NCI-H1105 treated with DMSO at 0.1 percent for 48 hours (cell line): Measurements from ENCODE around the gene KLHL7.

Experiments used
- DNase-seq: peaks from one replicate; lab custom pipeline; 2025; lab: John Stamatoyannopoulos, UW

Gene KLHL7, protein sequence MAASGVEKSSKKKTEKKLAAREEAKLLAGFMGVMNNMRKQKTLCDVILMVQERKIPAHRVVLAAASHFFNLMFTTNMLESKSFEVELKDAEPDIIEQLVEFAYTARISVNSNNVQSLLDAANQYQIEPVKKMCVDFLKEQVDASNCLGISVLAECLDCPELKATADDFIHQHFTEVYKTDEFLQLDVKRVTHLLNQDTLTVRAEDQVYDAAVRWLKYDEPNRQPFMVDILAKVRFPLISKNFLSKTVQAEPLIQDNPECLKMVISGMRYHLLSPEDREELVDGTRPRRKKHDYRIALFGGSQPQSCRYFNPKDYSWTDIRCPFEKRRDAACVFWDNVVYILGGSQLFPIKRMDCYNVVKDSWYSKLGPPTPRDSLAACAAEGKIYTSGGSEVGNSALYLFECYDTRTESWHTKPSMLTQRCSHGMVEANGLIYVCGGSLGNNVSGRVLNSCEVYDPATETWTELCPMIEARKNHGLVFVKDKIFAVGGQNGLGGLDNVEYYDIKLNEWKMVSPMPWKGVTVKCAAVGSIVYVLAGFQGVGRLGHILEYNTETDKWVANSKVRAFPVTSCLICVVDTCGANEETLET

DNA sequence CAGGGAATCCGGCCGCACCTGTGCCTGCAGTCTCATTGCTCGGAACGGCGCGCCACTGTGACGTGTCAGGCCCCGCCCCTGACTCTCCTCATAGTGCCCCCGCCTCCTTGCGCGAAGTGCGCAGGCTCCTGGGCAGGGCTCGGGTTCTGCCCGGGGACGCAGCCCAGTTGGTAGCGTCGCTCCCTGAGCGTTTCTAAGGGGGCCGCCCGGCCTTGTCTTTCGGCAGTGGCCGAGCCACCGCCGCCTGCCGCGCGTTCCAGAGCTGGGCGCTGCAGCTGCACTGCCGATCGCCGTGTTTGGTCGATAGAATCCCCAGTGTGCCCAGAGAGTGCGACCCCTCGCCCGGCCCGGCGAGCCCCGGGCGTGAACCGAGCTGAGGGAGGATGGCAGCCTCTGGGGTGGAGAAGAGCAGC is at the start of gene KLHL7:
Gene KLHL7, plus strand, starts transcription at position 142 of the 413 bp plus-strand sequence. Its CDS starts 242 bp downstream, at position 384.
- peak; percentile 93 for DNase-seq

DNA sequence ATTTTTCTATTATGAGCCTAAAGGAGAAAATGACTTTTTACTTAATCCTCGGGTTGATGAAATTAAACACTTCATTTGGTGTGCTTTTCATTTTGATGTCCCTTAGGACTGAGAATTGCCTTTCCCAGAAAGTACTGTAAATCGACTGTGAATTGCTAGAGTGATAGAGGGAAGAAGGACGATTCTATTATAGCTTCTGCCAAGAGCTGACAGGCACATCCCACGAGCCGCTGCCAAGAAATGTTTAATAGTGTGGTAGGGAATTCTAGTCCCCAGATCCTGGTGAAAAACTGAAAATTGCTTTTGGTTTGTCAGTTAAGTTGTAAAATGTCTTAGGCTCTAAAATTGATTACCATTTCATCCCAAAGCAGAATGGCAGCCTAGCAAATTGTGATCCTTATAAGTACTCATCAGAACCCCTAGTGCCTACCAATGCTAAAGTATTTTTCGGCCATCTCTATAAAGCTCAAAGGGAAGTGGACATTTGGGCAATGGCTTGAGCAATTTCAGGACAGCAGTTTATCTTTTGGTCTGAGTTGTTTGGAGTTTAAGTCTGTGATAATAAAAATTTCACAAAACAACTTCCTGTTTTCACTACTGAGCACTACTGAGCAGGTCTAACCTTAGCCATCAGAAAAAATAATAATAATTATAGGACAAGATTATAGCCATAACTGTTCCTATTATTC is 47.0 kb upstream of the KLHL7 start:
- DNase-seq: no peak

DNA sequence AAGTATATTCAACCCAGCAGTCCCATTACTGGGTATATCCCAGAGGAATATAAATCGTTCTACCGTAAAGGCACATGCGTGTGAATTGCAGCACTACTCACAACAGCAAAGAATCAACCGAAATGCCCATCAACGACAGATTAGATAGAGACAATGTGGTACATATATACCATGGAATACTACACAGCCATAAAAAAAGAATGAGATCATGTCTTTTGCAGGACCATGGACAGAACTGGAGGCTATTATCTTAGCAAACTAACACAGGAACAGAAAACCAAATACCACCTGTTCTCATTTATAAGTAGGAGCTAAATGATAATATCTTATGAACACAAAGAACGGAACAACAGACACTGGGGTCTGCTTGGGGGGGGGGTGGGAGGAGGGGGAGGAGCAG is 44.3 kb upstream of the KLHL7 start:
- DNase-seq: no peak

DNA sequence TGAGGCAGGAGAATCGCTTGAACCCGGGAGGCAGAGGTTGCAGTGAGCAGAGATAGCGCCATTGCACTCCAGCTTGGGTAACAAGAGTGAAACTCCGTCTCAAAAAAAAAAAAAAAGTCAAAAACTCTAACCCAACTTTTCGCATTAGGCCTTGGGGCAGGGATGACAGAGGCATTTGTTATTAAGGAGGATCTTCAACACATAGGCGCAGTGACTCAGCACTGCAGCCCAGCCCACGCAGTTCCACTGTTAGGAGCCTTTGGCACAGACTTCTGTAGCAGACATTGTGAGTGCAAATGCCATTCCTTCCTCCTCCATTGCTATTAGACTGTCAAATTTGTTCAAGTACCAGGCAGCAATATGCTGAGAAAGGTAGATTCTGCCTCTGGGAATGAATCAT is 43.1 kb upstream of the KLHL7 start:
- DNase-seq: no peak

DNA sequence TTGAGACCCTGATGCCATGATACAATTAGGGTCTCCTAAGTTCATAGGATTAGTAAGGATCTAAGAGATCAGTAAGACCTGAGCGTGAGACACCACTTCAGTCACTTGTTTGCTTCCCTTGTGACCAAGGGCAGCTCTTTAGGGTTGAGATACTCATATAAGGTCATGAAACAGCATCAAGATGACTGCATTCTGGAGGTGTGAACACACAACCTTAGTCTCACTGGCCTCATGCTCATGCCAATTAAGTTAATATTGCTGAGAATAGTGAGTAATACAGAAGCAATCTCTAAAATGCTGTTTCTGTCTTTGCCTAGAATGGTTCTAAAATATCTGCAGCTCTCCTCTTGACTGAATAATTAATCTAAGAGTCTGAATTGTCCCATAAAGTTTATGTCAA is 39.6 kb upstream of the KLHL7 start:
- no peak for DNase-seq

DNA sequence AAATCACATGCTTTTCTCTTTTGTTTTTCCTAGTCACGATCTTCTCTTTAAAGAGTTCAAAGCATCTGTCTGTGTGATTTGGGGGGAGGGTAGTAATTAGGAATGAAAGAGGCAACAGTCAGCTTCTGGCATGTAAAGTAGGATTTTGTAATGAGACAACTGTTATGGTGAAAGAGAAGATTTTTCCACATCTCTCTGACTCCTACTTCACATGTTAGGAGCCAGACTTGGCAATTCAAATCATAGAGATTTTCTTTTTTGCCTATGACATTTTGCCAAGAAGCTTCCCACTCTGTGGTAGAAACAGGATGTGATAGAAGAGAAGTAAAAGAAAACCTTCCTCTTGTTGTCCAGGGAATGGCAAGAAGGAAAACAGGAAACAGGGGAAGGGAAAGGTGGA is 38.3 kb upstream of the KLHL7 start:
- no peak for DNase-seq

DNA sequence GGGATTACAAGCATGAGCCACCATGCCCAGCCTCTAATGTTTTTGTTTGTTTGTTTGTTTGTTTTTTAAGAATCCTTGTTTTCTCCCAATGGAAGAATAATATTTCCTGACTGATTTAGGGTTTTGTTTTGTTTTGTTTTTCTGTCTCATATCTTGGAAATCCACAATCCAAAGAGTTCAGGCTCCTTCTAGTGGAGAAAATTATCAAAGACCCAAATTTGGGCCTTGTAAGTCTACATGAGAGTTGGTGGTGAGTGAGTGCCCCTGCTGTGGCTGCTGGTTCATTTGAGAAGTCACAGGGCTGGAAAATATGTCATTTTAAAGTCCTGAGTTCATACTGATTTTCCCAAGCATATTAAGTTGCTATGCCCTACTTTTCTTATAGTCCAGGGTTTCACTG is 33.5 kb upstream of the KLHL7 start:
- DNase-seq: no peak

DNA sequence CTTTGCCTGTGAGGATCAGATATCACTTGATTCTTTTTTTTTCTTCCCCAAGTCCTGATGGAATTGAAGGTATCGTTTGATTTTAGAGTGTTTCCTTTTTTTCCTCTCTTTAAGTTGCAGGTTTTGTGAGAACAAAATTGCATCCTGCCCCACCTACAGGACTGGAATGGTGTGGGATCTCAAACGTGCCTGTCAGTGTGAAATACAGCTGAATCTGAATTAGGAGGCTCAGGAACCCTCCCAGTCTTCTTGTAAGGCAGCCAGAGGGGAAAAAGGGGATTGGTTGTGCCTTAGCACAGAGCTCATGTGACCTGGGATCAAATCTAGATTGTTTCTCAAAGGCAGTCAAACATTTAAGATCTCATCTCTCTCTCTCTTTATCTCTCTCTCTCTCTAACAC is 32.7 kb upstream of the KLHL7 start:
- DNase-seq: no peak

DNA sequence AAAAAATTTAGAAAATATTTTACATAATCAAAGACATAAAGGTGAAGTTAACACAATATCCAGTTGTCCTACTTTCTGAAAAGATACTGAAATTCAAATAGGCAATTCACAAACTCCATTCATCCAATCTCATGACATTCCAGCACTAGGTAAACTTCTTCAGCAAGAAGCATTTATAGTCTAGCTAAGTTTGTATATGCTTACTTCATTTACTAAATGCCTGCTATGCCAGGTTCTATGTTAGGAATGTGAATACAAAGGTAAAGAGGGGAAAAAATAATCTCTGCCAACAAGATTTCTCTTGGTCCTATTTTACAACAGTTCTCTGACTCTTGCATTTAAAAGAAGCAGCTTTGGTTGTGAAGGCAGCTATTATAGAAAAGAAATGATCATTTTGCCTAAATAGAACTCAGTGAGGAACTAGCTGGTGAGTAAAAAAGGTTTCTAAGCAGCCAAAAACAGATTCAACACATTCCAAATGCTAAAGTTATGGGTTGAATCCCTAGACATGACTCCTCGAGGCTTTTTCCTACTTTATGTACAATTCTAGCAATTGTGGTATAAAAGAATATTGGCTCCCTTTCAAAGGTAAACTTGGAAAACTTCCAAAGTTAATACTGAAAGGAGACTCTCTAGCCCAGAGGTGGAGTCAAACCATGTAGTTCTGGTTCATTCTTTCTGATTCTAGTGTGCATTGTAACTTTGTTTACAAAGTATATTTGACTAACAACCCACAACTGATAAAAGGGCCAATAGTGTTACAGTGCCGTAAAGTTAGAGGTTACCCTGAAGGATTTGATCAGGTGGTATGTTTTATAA is 30.9 kb upstream of the KLHL7 start:
- peak; percentile 69 for DNase-seq

DNA sequence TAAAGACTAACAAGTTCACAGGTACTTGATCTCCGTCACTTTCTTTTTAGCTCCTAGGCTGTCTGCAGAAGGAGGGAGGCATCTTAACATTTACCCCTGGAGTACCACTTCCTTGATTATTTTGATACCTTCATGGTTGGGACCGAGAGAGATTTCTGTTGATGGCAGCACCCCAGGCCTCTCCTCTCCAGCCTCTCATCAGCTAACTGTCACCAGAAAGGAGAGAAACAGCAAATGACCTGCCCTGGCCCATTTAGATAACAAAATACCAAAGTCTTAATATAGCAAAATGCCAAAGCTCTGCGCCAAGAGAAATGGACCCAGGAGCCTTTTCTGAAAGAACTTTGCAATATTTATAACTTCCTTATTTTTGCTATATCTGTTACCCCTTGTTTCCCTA is 30.0 kb upstream of the KLHL7 start:
- DNase-seq: no peak

DNA sequence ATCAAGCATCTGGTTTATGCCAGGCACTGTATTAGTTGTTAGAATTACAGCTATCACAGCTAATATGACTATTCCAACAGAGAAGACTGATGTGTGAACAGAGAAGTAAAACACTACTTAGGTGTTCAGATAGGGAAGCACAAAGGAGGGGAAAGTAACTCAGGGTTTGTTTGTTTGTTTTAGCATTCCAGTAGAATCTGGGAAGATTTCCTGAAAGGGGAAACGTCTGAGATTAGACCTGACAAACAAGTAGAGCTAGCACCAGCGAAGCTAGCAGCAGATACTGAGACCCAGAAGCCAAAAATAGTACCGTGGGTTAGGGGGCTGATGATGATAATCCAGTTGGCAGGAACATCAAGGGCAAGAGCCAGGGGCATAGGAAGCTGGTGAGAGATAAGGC is 28.8 kb upstream of the KLHL7 start:
- no peak for DNase-seq

DNA sequence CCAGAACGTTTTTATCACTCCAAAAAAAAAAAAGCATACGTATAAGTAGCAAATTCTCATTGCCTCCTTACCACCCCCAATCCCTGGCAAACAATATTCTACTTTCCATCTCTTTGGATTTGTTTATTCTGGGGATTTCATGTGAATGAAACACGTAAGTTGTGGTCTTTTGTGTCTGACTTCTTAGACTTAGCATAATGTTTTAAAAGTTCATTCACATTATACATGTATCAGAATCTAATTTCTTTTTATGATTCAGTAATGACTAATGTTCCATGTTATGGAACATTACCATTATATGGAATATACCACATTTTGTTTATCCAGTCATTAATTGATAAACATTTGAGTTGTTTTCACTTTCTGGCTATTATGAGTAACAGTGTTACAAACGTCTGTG is 12.5 kb upstream of the KLHL7 start:
- no peak for DNase-seq

DNA sequence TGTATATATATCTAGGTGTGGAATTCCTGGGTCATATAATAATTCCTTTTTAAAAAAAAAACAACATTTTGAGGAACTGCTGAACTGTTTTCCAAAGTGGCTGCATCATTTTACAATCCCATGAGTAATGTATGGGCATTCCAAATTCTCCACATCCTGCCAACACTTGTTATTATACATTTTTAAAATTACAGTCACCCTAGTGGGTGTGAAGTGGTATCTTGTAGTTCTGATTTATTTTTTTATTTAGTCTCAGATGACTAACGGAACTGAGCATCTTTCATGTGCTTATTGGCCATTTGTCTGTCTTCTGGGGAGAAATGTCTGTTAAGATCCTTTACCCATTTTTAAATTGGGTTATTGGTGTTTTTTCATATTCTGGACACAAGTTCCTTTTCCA is 12.0 kb upstream of the KLHL7 start:
- no peak for DNase-seq

DNA sequence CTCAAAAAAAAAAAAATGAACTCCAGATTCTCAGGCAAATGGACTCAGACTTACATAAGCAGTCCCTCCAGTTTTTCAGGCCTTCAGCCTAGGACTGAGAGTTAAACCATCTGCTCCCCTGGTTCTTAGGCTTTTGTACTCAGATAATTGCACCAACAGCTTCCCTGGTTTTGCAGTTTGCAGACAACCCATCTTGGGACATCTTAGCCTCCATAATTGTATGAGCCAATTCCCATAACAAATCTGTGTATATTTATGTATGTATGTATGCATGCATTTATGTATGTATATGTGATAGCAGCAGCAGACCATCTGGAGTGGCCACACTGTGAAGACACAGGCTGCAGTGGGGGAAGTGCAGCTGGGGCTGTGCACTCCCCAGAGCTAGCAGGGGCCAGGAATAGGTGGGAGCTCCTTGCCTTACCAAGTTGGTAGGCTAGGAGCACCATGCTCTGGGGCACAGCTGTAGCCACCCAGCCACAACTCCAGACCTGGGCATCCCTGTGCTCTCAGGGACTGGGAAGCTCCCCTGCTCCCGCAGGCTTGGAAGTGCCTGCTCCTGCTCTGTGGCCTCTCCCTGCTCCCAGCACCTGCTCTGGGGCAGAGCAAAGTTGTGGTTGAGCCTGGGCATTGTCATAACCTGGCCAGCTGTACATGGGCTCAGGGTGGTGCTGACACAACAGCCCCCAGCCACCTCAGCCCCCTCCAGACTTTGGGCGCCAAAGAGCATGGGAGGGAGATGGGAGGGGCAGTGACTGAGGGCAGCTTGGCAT is 8.9 kb upstream of the KLHL7 start:
- DNase-seq: no peak

DNA sequence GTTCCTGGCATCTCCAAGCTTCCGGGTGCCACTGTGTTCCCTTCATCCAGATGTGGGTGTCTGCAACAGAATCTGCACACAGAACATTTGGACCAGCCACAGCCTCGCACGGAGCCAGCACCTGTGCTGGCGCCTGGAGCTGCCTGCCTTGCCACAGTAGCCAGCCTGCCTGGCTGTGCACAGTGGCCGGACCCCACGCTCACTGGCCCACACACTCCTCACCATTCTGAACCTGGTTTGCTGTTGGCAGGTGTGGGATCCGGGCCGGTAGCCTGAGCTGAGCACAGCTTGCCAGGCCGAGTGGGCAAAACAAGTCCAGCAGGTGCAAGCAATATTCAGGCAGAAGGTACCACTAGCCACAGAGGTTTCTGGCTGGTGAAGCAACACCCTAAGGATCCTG is 7.6 kb upstream of the KLHL7 start:
- no peak for DNase-seq

DNA sequence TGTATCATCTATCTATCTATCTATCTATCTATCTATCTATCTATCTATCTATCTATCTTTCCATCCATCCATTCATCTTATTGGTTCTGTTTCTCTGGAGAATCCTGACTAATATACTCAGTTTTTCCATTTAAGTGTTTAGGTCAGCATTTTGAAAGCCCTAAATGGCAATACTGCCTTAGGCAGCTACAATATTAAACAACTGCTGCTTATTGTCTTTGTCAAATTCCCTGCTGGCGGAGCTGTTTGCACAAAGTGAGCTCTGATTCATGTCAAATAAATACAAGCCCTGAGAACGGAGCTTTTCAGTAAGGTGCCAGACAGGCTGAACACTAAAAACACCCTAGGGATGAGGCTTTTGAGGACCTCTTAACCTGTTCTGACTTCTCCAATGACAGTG is 7.1 kb upstream of the KLHL7 start:
- DNase-seq: no peak

DNA sequence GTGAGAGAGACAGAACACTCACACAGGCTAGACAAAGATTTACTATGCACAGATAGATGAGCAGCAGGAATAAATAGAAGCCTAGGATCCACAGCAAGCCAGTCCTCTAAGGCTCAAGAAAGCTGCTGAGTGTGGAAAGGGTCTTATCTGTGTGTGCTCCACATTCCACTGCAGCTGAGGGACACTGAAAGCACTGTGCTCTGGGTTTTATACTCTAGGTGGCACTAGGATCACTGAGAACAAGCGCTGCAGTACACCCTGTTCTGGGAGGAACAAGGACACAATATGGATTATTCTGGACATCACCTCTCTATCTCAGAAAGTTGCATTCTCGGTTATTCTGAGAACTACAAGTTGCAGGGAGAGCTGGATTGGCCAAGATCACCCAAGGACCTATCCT is 4.9 kb upstream of the KLHL7 start:
- DNase-seq: no peak

DNA sequence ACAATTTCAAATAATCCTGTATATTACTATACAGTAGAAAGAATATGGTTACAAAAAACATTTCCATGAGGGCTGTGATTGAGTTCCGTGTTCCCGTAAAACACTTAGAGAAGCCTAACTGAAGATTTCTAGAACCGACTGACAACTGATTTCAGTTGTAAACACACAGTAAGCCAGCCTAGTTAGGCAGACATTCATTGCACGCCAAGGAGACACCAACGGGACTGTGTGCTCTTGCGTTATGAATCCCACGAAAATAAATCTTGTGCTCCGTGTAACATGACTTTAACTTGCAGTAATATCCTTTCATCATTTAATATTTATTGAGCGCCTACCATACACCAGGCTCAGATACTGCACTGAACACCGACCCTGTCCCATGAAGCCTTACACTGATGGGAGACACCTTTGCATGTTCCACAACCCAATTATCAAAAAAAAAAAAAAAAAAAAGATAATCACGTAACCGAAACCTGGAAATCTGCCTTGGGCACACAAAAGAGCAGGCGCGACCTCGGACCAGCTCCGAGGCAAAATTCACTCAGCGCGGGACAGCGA is 420 bp upstream of the KLHL7 start:
- no peak for DNase-seq

DNA sequence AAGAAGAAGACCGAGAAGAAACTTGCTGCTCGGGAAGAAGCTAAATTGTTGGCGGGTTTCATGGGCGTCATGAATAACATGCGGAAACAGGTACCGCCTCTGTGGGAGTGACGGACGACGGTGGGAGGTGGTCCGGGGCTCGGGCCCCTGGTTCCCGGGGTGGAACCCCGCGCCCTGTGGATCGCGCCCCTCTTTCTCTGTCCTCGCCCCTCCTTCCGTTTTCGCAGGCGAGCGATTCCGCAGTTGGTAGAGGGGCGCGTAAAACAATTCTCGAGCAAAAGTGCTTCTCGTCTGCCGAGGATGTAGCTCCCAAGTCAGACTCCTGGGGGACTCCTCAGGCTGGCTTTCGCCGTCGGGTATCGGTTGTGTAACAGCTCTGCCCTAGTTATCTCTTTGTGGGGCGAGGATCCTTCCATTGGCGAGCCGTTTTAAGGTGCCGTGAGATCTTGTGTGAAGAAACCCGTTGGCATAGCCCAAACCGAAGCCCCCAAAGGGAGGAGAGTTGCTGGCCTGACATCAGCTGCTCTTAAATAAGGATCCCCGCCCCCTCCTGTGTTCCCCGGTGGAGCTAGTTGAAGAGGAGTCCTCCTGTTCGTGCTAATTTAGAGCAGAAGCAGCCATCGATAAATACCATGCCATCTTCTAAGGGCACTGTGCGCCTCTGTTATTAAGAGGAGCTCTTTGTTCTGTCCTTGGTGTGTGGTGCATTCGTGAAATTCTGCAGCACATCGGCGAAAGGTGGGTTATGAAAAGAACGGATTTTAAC is 655 bp downstream of the KLHL7 start:
- peak; percentile 72 for DNase-seq

DNA sequence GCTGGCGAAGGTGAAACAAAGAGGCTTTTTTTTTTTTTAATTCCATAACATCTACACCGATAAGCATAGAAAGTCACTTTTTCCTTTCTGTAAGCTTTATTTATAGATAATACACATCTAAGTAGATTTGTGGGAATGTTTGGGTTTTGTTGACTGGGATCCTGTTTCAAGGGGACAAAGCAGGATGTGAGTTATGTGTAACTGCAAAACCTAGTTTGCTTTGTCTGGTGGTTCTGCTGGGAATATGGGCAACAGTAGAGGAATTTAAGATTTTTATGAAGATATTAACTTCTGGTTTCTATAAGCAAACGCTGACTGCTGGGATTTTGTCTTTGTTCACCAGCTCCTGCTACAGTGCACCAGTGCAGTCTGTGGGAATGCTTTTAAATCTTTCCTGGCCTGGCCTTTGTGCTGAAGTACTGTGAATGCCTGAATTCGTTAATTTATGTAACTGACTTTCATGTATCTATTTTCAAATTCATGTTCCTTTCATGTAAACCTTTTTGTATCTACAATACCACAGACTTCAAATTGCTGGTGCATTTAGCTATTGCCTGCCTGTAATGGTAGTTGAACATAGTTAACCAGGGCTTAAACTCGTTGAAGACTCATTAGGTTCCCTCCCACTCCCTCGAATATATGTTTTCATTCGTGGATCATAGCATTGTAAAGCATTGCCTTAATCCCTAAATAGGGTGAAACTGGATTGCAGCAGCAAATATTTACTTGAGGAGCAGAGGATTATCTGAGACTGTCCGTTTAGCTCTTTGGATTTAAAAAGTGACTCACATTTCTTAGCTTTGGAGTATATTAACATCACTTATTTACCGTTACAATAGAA is 1.5 kb downstream of the KLHL7 start:
- peak; percentile 20 for DNase-seq
